Fibroblast of skin of right biceps (primary cell): ENCODE measurements around the gene VPS33B.
"Not testable (repeated sequence)": the region's sequence is repeated elsewhere in the genome, so short reads cannot be mapped to it uniquely, and the experiment has no call there.

Experiments
- DNase-seq: peaks from one replicate; pipeline ENCODE4 v3.0.0-alpha.2; 2013

The VPS33B gene

GRCh38 chr15:91022075-91022831 is at the start of gene VPS33B:
TSS of gene VPS33B (minus strand) at chr15:91022594. CDS start at chr15:91022249, 345 bp downstream.
- DNase-seq: peak; percentile 90

GRCh38 chr15:91072161-91072560 is 49.8 kb upstream of the VPS33B start:
- no peak for DNase-seq

GRCh38 chr15:91070872-91071271 is 48.5 kb upstream of the VPS33B start:
- DNase-seq: no peak

GRCh38 chr15:91068966-91069365 is 46.6 kb upstream of the VPS33B start:
- DNase-seq: no peak

GRCh38 chr15:91068436-91068835 is 46.0 kb upstream of the VPS33B start:
- DNase-seq: no peak

GRCh38 chr15:91067036-91067435 is 44.6 kb upstream of the VPS33B start:
- no peak for DNase-seq

GRCh38 chr15:91065505-91065904 is 43.1 kb upstream of the VPS33B start:
- DNase-seq: no peak

GRCh38 chr15:91061997-91062396 is 39.6 kb upstream of the VPS33B start:
- no peak for DNase-seq

GRCh38 chr15:91061230-91061629 is 38.8 kb upstream of the VPS33B start:
- no peak for DNase-seq

- DNase-seq: peak; percentile 52
Measured at GRCh38 chr15:91055548-91056331, 33.3 kb upstream of the VPS33B start.

GRCh38 chr15:91054816-91055215 is 32.4 kb upstream of the VPS33B start:
- no peak for DNase-seq

- no peak for DNase-seq
Measured at GRCh38 chr15:91051248-91051647, 28.9 kb upstream of the VPS33B start.

- DNase-seq: no peak
Measured at GRCh38 chr15:91050128-91050455, 27.7 kb upstream of the VPS33B start.

GRCh38 chr15:91049378-91050127 is 27.2 kb upstream of the VPS33B start:
- peak; percentile 61 for DNase-seq

- DNase-seq: peak; percentile 2
Measured at GRCh38 chr15:91047545-91048199, 25.3 kb upstream of the VPS33B start.

GRCh38 chr15:91046056-91046455 is 23.7 kb upstream of the VPS33B start:
- DNase-seq: not testable (repeated sequence)

- DNase-seq: no peak
Measured at GRCh38 chr15:91045065-91045464, 22.7 kb upstream of the VPS33B start.

- DNase-seq: no peak
Measured at GRCh38 chr15:91043202-91043874, 20.9 kb upstream of the VPS33B start.

GRCh38 chr15:91040856-91041255 is 18.5 kb upstream of the VPS33B start:
- DNase-seq: no peak

- no peak for DNase-seq
Measured at GRCh38 chr15:91039996-91040395, 17.6 kb upstream of the VPS33B start.

GRCh38 chr15:91032919-91033803 is 10.8 kb upstream of the VPS33B start:
- peak; percentile 7 for DNase-seq
